ENCODE results near the gene THYN1. TPM values are rescaled to one million over a fixed set of nuclear protein-coding genes. Genes with fewer than 3 reads are reported as not detected.

THYN1 gene
- 57.2 and 64.1 TPM in 2 replicates for total RNA-seq

GRCh38 chr11:134253188-134253993, at the start of gene THYN1, which contains the start of gene ACAD8:
Gene THYN1, minus strand, starts transcription at chr11:134253352. Its CDS starts 470 bp downstream, at chr11:134252882.
Gene ACAD8, plus strand, starts transcription at chr11:134253568. Its CDS starts 33 bp downstream, at chr11:134253601.

GRCh38 chr11:134275534-134276395, 22.6 kb upstream of the THYN1 start, which contains the start of gene GLB1L3:
Gene GLB1L3, plus strand, starts transcription at chr11:134276379. Its CDS starts 362 bp downstream, at chr11:134276741.

GRCh38 chr11:134223836-134224709, 29.1 kb downstream of the THYN1 start, which contains the start of the genes NCAPD3 and VPS26B:
Gene NCAPD3, minus strand, starts transcription at chr11:134223967. Its CDS starts 41 bp downstream, at chr11:134223926.
Gene VPS26B, plus strand, starts transcription at chr11:134224671. Its CDS starts 452 bp downstream, at chr11:134225123.

Other genes with a start within 250 kb of the THYN1 start
- 87.6 and 108 TPM in 2 replicates for gene JAM3, start 184.3 kb downstream of the THYN1 start, total RNA-seq
- 17.3 and 20.2 TPM in 2 replicates for gene NCAPD3, start 29.4 kb downstream of the THYN1 start, total RNA-seq
- gene VPS26B, start 28.7 kb downstream of the THYN1 start, total RNA-seq, result 30.7 and 38.0 TPM in 2 replicates
- 17.4 and 18.8 TPM in 2 replicates for gene ACAD8, start 216 bp upstream of the THYN1 start, total RNA-seq
- gene GLB1L3, start 23.0 kb upstream of the THYN1 start, total RNA-seq, result not detected in 2 replicates
- 0.19 and 0.36 TPM in 2 replicates for gene GLB1L2, start 78.6 kb upstream of the THYN1 start, total RNA-seq
- gene B3GAT1, start 158.9 kb upstream of the THYN1 start, total RNA-seq, result 0.09 TPM in 2 replicates